ENCODE data around the gene CST7.

- TF ChIP-seq, protein P1, sequence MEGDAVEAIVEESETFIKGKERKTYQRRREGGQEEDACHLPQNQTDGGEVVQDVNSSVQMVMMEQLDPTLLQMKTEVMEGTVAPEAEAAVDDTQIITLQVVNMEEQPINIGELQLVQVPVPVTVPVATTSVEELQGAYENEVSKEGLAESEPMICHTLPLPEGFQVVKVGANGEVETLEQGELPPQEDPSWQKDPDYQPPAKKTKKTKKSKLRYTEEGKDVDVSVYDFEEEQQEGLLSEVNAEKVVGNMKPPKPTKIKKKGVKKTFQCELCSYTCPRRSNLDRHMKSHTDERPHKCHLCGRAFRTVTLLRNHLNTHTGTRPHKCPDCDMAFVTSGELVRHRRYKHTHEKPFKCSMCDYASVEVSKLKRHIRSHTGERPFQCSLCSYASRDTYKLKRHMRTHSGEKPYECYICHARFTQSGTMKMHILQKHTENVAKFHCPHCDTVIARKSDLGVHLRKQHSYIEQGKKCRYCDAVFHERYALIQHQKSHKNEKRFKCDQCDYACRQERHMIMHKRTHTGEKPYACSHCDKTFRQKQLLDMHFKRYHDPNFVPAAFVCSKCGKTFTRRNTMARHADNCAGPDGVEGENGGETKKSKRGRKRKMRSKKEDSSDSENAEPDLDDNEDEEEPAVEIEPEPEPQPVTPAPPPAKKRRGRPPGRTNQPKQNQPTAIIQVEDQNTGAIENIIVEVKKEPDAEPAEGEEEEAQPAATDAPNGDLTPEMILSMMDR (IDR thresholded peaks at IDR 0.05), result no peak
- no peak for TF ChIP-seq EP300 (IDR thresholded peaks at IDR 0.05)
- TF ChIP-seq POLR2A (IDR thresholded peaks at IDR 0.05), result no peak
- no peak for TF ChIP-seq POLR2AphosphoS5 (IDR thresholded peaks at IDR 0.05)
Measured at GRCh38 chr20:24912397-24913075, 36.5 kb upstream of the CST7 start.

Measured in suprapubic skin (tissue), 4 donors.